Type B pancreatic cell (in vitro differentiated cells): ENCODE results near the gene IFT80. TPM values are rescaled to one million over a fixed set of nuclear protein-coding genes. Genes with fewer than 3 reads are reported as not detected.

ENCODE experiments used
- DNase-seq: peaks from one replicate; pipeline ENCODE4 v3.0.0; 2021; ENCODE audit warnings: mixed read lengths; ENCODE audit not compliant: unreplicated experiment; ENCODE audit errors: extremely low spot score
- H3K27ac Mint-ChIP-seq: 2 replicates; pipeline ENCODE4 v1.8.0; 2021; ENCODE audit warnings: mild to moderate bottlenecking, mixed read lengths
- H3K27me3 Mint-ChIP-seq: 2 replicates; pipeline ENCODE4 v1.8.0; 2021; ENCODE audit warnings: mixed read lengths
- H3K36me3 Mint-ChIP-seq: 2 replicates; pipeline ENCODE4 v1.8.0; 2021; ENCODE audit warnings: mixed read lengths
- H3K4me1 Mint-ChIP-seq: one replicate; pipeline ENCODE4 v1.8.0; 2021; ENCODE audit warnings: mixed read lengths; ENCODE audit not compliant: unreplicated experiment
- H3K4me3 Mint-ChIP-seq: 2 replicates; pipeline ENCODE4 v1.8.0; 2021; ENCODE audit warnings: mild to moderate bottlenecking, mixed read lengths
- H3K9me3 Mint-ChIP-seq: 2 replicates; pipeline ENCODE4 v1.8.0; 2021; ENCODE audit warnings: mixed read lengths
- CTCF ChIP-seq: fragments of 200-600 bp; sonication (generic); conservative IDR thresholded peaks from 2 replicates; pipeline ENCODE4 v1.5.0; 2021; ENCODE audit warnings: antibody characterized with exemption, mild to moderate bottlenecking
- total RNA-seq: library from RNA; stranded (reverse); gene quantifications from 2 replicates; pipeline ENCODE4 v1.2.1, GENCODE V29; 2021; ENCODE audit warnings: low replicate concordance

Gene IFT80
- total RNA-seq, 1 donor from 2014 or later: 40.8 TPM

GRCh38 chr3:160227419-160227818 lies 171.6 kb downstream of the IFT80 start:
- no peak overlapping the region for H3K27ac Mint-ChIP-seq

GRCh38 chr3:160226026-160226907 lies 172.8 kb downstream of the IFT80 start:
- H3K27me3 Mint-ChIP-seq: peaks cover 65% of the 10 kb centered on the region
- DNase-seq: no peak
- no peak for TF ChIP-seq CTCF
- H3K27ac Mint-ChIP-seq: no peak overlapping the region
- peaks cover 10% of the 10 kb centered on the region for H3K4me1 Mint-ChIP-seq
- no peaks in the 10 kb centered on the region for H3K9me3 Mint-ChIP-seq
- H3K36me3 Mint-ChIP-seq: no peaks in the 10 kb centered on the region
- H3K4me3 Mint-ChIP-seq: peak overlapping the region; percentile 90

More at GRCh38 chr3:160227419-160227818, 171.6 kb downstream of the IFT80 start:
- DNase-seq: no peak
- no peaks in the 10 kb centered on the region for H3K9me3 Mint-ChIP-seq
- H3K4me1 Mint-ChIP-seq: peaks cover 10% of the 10 kb centered on the region
- TF ChIP-seq CTCF: no peak
- peaks cover 65% of the 10 kb centered on the region for H3K27me3 Mint-ChIP-seq
- H3K4me3 Mint-ChIP-seq: no peak overlapping the region
- H3K36me3 Mint-ChIP-seq: no peaks in the 10 kb centered on the region

GRCh38 chr3:160225176-160226025 lies 173.6 kb downstream of the IFT80 start, which contains the start of gene C3orf80:
TSS of gene C3orf80 (plus strand) at chr3:160225422. CDS start at chr3:160225636, 214 bp downstream.
- Mint-ChIP-seq H3K4me3 (peak within 1 kb of the TSS; percentile 90), H3K9me3 (no peaks in the 10 kb centered on the region), H3K4me1 (peaks cover 10% of the 10 kb centered on the region), H3K27me3 (peaks cover 71% of the 10 kb centered on the region), H3K27ac (no peak within 1 kb of the TSS), H3K36me3 (no peaks in the 10 kb centered on the region)
- peak; percentile 48 for TF ChIP-seq CTCF
- peak; percentile 74 for DNase-seq

GRCh38 chr3:160224811-160225175 lies 174.2 kb downstream of the IFT80 start:
- Mint-ChIP-seq H3K9me3 (no peaks in the 10 kb centered on the region), H3K36me3 (no peaks in the 10 kb centered on the region), H3K27me3 (peaks cover 75% of the 10 kb centered on the region), H3K27ac (no peak overlapping the region), H3K4me1 (peaks cover 10% of the 10 kb centered on the region), H3K4me3 (peak overlapping the region; percentile 90)
- TF ChIP-seq CTCF: no peak
- no peak for DNase-seq

GRCh38 chr3:160224256-160224655 lies 174.8 kb downstream of the IFT80 start:
- TF ChIP-seq CTCF: no peak
- peak overlapping the region; percentile 90 for H3K4me3 Mint-ChIP-seq
- H3K36me3 Mint-ChIP-seq: no peaks in the 10 kb centered on the region
- DNase-seq: no peak
- peaks cover 80% of the 10 kb centered on the region for H3K27me3 Mint-ChIP-seq
- H3K9me3 Mint-ChIP-seq: no peaks in the 10 kb centered on the region
- H3K27ac Mint-ChIP-seq: no peak overlapping the region
- H3K4me1 Mint-ChIP-seq: peaks cover 10% of the 10 kb centered on the region
